ENCODE measurements around the gene USP12. TPM values are rescaled to one million over a fixed set of nuclear protein-coding genes. Genes with fewer than 3 reads are reported as not detected.

USP12 gene
- total RNA-seq, 2 experiments from 2014 or later: 9.9 to 27.6 TPM

- Histone ChIP-seq H3K9me3 (ENCODE audit: low read length) (no peaks in the 10 kb centered on the region), H3K79me2 (ENCODE audit: insufficient read depth, low read depth, low read length) (no peaks in the 10 kb centered on the region), H3K27ac (ENCODE audit: low read depth, low read length, poor library complexity, severe bottlenecking) (no peak overlapping the region), H3K9me2 (ENCODE audit: insufficient read depth, low read length) (no peaks in the 10 kb centered on the region), H3K4me2 (ENCODE audit: low read length) (no peak overlapping the region), H2AFZ (ENCODE audit: low read length) (no peak overlapping the region), H4K20me1 (ENCODE audit: insufficient read depth, low read length) (no peaks in the 10 kb centered on the region), H3K36me3 (ENCODE audit: insufficient read depth, low read length) (no peaks in the 10 kb centered on the region), H3K4me3 (ENCODE audit: low read depth, low read length, poor library complexity, severe bottlenecking) (no peak overlapping the region), H3K4me1 (ENCODE audit: insufficient read depth, low read length, poor library complexity, severe bottlenecking) (no peaks in the 10 kb centered on the region)
- ChIA-PET POLR2A (interaction anchor here (0.6 kb wide), 1 partner anchor 414 kb away, joined by 3 read pairs; no protein-coding TSS in a partner anchor), CTCF (ENCODE audit: unreplicated experiment) (no interaction called here)
- DNase-seq (ENCODE audit: low spot score): no peak
- intact Hi-C loops (cut with micrococcal nuclease; ENCODE audit: unreplicated experiment): no loop called here
- BruUV-seq (replicated peaks): no TSS peak
- TF ChIP-seq EZH2phosphoT487 (IDR thresholded peaks at IDR 0.05; ENCODE audit: borderline replicate concordance, low read depth, low read length): no peak
- TF ChIP-seq CTCF (conservative IDR thresholded peaks at IDR 0.05; ENCODE audit: low read length): no peak
Observed at GRCh38 chr13:27199211-27199610, 27.6 kb upstream of the USP12 start.

- Histone ChIP-seq H3K36me3 (ENCODE audit: insufficient read depth, low read length) (no peaks in the 10 kb centered on the region), H2AFZ (ENCODE audit: low read length) (no peak overlapping the region), H3K4me3 (ENCODE audit: low read depth, low read length, poor library complexity, severe bottlenecking) (no peak overlapping the region), H3K4me2 (ENCODE audit: low read length) (no peak overlapping the region), H3K27ac (ENCODE audit: low read depth, low read length, poor library complexity, severe bottlenecking) (no peak overlapping the region), H3K79me2 (ENCODE audit: insufficient read depth, low read depth, low read length) (no peaks in the 10 kb centered on the region), H4K20me1 (ENCODE audit: insufficient read depth, low read length) (no peaks in the 10 kb centered on the region), H3K9me2 (ENCODE audit: insufficient read depth, low read length) (no peaks in the 10 kb centered on the region), H3K4me1 (ENCODE audit: insufficient read depth, low read length, poor library complexity, severe bottlenecking) (no peaks in the 10 kb centered on the region), H3K9me3 (ENCODE audit: low read length) (no peaks in the 10 kb centered on the region)
- intact Hi-C loops (cut with micrococcal nuclease; ENCODE audit: unreplicated experiment): no loop called here
- TF ChIP-seq EZH2phosphoT487 (IDR thresholded peaks at IDR 0.05; ENCODE audit: borderline replicate concordance, low read depth, low read length): no peak
- TF ChIP-seq CTCF (conservative IDR thresholded peaks at IDR 0.05; ENCODE audit: low read length): no peak
- no TSS peak for BruUV-seq (replicated peaks)
- DNase-seq (ENCODE audit: low spot score): no peak
- ChIA-PET CTCF (ENCODE audit: unreplicated experiment) (no interaction called here), POLR2A (interaction anchor here (0.9 to 1.6 kb wide), 2 partner anchors 26 to 54 kb away, joined by 3 to 7 read pairs; no protein-coding TSS in a partner anchor)
Observed at GRCh38 chr13:27194895-27195764, 23.5 kb upstream of the USP12 start.

- H3K79me2 ChIP-seq (ENCODE audit: insufficient read depth, low read depth, low read length): no peaks in the 10 kb centered on the region
- no peak for DNase-seq (ENCODE audit: low spot score)
- no peaks in the 10 kb centered on the region for H3K9me3 ChIP-seq (ENCODE audit: low read length)
- H3K4me3 ChIP-seq (ENCODE audit: low read depth, low read length, poor library complexity, severe bottlenecking): no peak overlapping the region
- no peak overlapping the region for H3K4me2 ChIP-seq (ENCODE audit: low read length)
- no TSS peak for BruUV-seq (replicated peaks)
- intact Hi-C loops (cut with micrococcal nuclease; ENCODE audit: unreplicated experiment): no loop called here
- no peaks in the 10 kb centered on the region for H3K9me2 ChIP-seq (ENCODE audit: insufficient read depth, low read length)
- no peaks in the 10 kb centered on the region for H4K20me1 ChIP-seq (ENCODE audit: insufficient read depth, low read length)
- no peaks in the 10 kb centered on the region for H3K4me1 ChIP-seq (ENCODE audit: insufficient read depth, low read length, poor library complexity, severe bottlenecking)
- TF ChIP-seq CTCF (conservative IDR thresholded peaks at IDR 0.05; ENCODE audit: low read length) (no peak), EZH2phosphoT487 (IDR thresholded peaks at IDR 0.05; ENCODE audit: borderline replicate concordance, low read depth, low read length) (no peak)
- no peak overlapping the region for H3K27ac ChIP-seq (ENCODE audit: low read depth, low read length, poor library complexity, severe bottlenecking)
- no peak overlapping the region for H2AFZ ChIP-seq (ENCODE audit: low read length)
- ChIA-PET POLR2A (interaction anchor here (1.6 kb wide), 1 partner anchor 53 kb away, joined by 7 read pairs; no protein-coding TSS in a partner anchor), CTCF (ENCODE audit: unreplicated experiment) (no interaction called here)
- no peaks in the 10 kb centered on the region for H3K36me3 ChIP-seq (ENCODE audit: insufficient read depth, low read length)
Observed at GRCh38 chr13:27194209-27194608, 22.6 kb upstream of the USP12 start.
